Calu3 (cell line): ENCODE data around the gene RAB34. TPM values are rescaled to one million over a fixed set of nuclear protein-coding genes. Genes with fewer than 3 reads are reported as not detected.

ENCODE experiments used
- BruUV-seq: library from RNA; stranded (reverse); fragments of 400-500 nt; replicated peaks from 2 replicates; lab custom pipeline; 2021; lab: Mats Ljungman, UMichigan
- CTCF ChIA-PET: fragments of 300-600 bp; sonication (Branson Sonifier 250); formaldehyde crosslinking; loops from one replicate; lab custom pipeline; 2022; ENCODE audit warnings: antibody characterized with exemption; lab: Charles Lee
- DNase-seq: peaks from one replicate; pipeline ENCODE4 v3.0.0; 2022
- H3K27ac Mint-ChIP-seq: one replicate; pipeline ENCODE4 v1.8.0; 2022; ENCODE audit warnings: mixed read lengths; ENCODE audit not compliant: unreplicated experiment
- H3K27me3 Mint-ChIP-seq: one replicate; pipeline ENCODE4 v1.8.0; 2022; ENCODE audit warnings: mixed read lengths; ENCODE audit not compliant: unreplicated experiment
- H3K36me3 Mint-ChIP-seq: one replicate; pipeline ENCODE4 v1.8.0; 2022; ENCODE audit warnings: mild to moderate bottlenecking, moderate library complexity, mixed read lengths; ENCODE audit not compliant: insufficient read depth, unreplicated experiment
- H3K4me1 Mint-ChIP-seq: one replicate; pipeline ENCODE4 v1.8.0; 2022; ENCODE audit warnings: mild to moderate bottlenecking, low read depth, mixed read lengths; ENCODE audit not compliant: unreplicated experiment
- H3K4me3 Mint-ChIP-seq: one replicate; pipeline ENCODE4 v1.8.0; 2022; ENCODE audit warnings: mild to moderate bottlenecking, low read depth, moderate library complexity, mixed read lengths; ENCODE audit not compliant: unreplicated experiment
- H3K9me3 Mint-ChIP-seq: one replicate; pipeline ENCODE4 v1.8.0; 2022; ENCODE audit warnings: low read depth, mixed read lengths; ENCODE audit not compliant: unreplicated experiment
- intact Hi-C: fragments of 100-400 bp; cut with micrococcal nuclease; formaldehyde crosslinking; loops from one replicate; pipeline ENCODE4 v1.10.0; 2022; ENCODE audit not compliant: unreplicated experiment
- total RNA-seq: library from RNA; stranded (reverse); gene quantifications from 2 replicates; pipeline ENCODE4 v1.2.3, GENCODE V29; 2022
- TF ChIP-seq, protein P1 (sequence below): fragments of 200-600 bp; IDR thresholded peaks from one replicate; pipeline ENCODE4 v1.8.0; 2022; ENCODE audit warnings: antibody characterized with exemption; ENCODE audit not compliant: unreplicated experiment

Gene RAB34
- total RNA-seq, 1 experiment from 2014 or later, result 34.5 TPM

DNA sequence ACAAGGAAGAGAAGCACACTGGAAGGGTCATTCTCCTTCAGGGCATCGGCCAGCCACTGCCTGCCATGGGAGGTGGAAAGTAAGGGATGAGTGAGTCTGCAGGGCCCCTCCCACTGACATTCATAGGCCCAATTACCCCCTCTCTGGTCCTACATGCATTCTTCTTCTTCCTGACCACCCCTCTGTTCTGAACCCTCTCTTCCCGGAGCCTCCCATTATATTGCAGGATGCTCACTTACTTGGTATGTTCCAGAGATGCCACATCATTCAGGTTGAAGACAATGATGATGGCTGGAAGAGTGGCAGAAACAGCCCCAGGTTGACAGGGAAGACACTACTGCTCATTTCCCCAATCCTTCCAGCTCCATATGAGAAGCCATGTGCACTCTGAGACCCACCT is 2.5 kb downstream of the RAB34 start:
- H3K27ac Mint-ChIP-seq, result no peak overlapping the region
- TF ChIP-seq, protein P1, sequence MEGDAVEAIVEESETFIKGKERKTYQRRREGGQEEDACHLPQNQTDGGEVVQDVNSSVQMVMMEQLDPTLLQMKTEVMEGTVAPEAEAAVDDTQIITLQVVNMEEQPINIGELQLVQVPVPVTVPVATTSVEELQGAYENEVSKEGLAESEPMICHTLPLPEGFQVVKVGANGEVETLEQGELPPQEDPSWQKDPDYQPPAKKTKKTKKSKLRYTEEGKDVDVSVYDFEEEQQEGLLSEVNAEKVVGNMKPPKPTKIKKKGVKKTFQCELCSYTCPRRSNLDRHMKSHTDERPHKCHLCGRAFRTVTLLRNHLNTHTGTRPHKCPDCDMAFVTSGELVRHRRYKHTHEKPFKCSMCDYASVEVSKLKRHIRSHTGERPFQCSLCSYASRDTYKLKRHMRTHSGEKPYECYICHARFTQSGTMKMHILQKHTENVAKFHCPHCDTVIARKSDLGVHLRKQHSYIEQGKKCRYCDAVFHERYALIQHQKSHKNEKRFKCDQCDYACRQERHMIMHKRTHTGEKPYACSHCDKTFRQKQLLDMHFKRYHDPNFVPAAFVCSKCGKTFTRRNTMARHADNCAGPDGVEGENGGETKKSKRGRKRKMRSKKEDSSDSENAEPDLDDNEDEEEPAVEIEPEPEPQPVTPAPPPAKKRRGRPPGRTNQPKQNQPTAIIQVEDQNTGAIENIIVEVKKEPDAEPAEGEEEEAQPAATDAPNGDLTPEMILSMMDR, result no peak
- peaks cover 18% of the 10 kb centered on the region for H3K4me1 Mint-ChIP-seq
- H3K9me3 Mint-ChIP-seq, result no peaks in the 10 kb centered on the region
- intact Hi-C loops, result loop anchor here (5.0 kb wide), 1 partner anchor 53 kb away; the partner anchor contains the start of genes SDF2 and SUPT6H
- no peak for DNase-seq
- no TSS peak for BruUV-seq
- peaks cover 45% of the 10 kb centered on the region for H3K36me3 Mint-ChIP-seq
- CTCF ChIA-PET, result no interaction called here
- no peak overlapping the region for H3K4me3 Mint-ChIP-seq
- no peaks in the 10 kb centered on the region for H3K27me3 Mint-ChIP-seq

DNA sequence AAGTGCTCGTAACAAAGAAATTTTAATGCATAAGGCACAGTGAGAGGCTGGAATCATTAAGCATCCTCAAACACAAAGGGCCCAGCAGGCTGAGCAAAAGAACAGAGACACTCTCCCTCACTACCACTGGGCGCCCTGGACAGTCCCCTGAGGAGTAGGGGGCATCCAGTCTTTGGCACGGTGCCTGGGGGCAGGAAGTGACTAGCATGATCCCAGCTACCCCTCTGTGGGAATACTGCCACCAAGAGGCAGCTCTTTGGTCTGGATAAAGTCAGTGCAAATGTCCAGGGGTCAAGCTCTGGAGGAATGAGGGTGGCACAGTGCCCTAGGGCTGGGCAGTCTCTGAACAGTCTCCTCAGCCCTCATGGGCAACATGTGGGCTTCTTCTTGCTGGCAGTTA is 3.4 kb downstream of the RAB34 start:
- BruUV-seq, result no TSS peak
- DNase-seq, result no peak
- peaks cover 15% of the 10 kb centered on the region for H3K4me1 Mint-ChIP-seq
- CTCF ChIA-PET, result no interaction called here
- H3K27ac Mint-ChIP-seq, result no peak overlapping the region
- peaks cover 44% of the 10 kb centered on the region for H3K36me3 Mint-ChIP-seq
- H3K4me3 Mint-ChIP-seq, result no peak overlapping the region
- intact Hi-C loops, result no loop called here
- H3K9me3 Mint-ChIP-seq, result no peaks in the 10 kb centered on the region
- H3K27me3 Mint-ChIP-seq, result no peaks in the 10 kb centered on the region
- TF ChIP-seq, protein P1, result no peak

DNA sequence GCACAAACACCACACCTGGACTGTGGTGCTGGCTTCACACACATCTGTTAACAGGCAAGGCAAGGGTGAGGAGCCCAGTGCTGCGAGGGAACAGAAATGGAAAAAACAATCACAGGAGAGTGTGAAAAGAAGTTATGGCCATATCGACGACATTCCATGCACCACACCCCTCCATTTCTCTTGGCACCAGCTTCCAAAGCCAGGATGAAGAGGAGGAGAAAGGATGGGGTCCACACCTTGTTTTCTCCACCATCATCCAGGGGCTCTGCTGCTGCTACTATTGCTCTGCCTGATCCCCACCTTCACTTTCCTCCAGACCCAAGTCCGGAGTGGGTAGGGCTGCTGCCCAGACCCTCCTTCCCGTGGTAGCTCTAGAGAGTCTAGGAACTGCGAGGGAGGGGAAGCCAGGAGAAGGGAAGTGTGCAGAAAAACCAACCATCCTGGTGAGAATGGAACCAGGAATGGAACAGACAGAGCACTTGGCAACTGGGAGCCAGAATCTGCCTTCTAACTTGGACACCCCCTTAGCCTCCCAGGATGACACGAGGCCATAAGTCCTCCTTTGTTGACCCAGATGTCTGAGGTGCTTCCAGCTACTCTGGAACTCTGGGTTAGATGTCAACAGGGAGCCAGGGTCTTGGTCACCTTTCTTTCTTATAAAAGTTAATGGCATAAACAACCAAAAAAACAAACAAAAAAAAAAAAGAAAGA is 4.8 kb downstream of the RAB34 start:
- CTCF ChIA-PET, result no interaction called here
- no TSS peak for BruUV-seq
- H3K36me3 Mint-ChIP-seq, result peaks cover 40% of the 10 kb centered on the region
- TF ChIP-seq, protein P1, result no peak
- no peak overlapping the region for H3K4me3 Mint-ChIP-seq
- H3K27ac Mint-ChIP-seq, result no peak overlapping the region
- intact Hi-C loops, result no loop called here
- H3K4me1 Mint-ChIP-seq, result peaks cover 1% of the 10 kb centered on the region
- H3K27me3 Mint-ChIP-seq, result no peaks in the 10 kb centered on the region
- no peaks in the 10 kb centered on the region for H3K9me3 Mint-ChIP-seq
- DNase-seq, result no peak

DNA sequence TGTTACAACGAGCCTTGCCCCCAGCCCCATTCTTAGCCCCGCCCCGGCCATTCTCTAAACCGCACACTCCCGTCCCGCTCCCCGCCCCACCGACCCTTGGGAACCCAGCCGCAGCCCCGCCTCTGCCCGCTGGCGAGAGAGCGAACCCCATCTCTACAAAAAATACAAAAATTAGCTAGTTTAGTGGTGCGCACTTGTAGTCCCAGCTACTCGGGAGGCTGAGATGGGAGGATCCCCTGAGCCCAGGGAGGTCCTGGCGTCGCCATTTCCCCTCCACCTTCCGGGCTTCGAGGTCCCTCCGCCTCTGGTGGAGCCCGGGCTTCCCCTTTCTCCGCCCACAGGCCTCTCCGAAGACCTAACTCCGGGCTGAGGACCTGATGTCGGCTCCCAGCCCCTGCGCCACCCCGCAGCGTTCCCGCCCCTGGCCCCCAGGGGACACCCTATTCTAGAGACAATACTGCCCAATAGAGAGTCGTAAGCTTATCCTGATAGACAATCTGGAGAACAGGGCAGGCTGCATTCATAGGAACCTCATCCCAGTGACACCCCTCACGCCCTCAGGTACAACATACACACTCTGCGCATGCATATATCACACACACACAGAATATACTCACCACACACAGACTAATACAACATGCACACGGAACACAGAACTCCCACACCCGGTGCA is 5.5 kb downstream of the RAB34 start:
- H3K27me3 Mint-ChIP-seq, result no peaks in the 10 kb centered on the region
- CTCF ChIA-PET, result no interaction called here
- no peaks in the 10 kb centered on the region for H3K4me1 Mint-ChIP-seq
- H3K27ac Mint-ChIP-seq, result no peak overlapping the region
- H3K4me3 Mint-ChIP-seq, result peak overlapping the region; percentile 83
- DNase-seq, result no peak
- no TSS peak for BruUV-seq
- H3K36me3 Mint-ChIP-seq, result peaks cover 44% of the 10 kb centered on the region
- TF ChIP-seq, protein P1, result no peak
- intact Hi-C loops, result no loop called here
- no peaks in the 10 kb centered on the region for H3K9me3 Mint-ChIP-seq
